Stimulated activated CD8-positive, alpha-beta memory T cell treated with anti-CD3 and anti-CD28 coated beads, Interleukin-4, amount 100 ng/mL, for 1 hour (primary cell): ENCODE measurements around the gene PFKFB2.
A peak's percentile ranks its signal among the peaks of the same experiment; 100 is the strongest.
"Not testable (repeated sequence)": the region's sequence is repeated elsewhere in the genome, so short reads cannot be mapped to it uniquely, and the experiment has no call there.

Source experiments
- DNase-seq, 2 donors: peaks; one replicate each; pipeline ENCODE4 v3.0.0-alpha.2; 2020; ENCODE audit warnings: low read depth in 2 of 2, low spot score in 1 of 2

Gene PFKFB2

DNA sequence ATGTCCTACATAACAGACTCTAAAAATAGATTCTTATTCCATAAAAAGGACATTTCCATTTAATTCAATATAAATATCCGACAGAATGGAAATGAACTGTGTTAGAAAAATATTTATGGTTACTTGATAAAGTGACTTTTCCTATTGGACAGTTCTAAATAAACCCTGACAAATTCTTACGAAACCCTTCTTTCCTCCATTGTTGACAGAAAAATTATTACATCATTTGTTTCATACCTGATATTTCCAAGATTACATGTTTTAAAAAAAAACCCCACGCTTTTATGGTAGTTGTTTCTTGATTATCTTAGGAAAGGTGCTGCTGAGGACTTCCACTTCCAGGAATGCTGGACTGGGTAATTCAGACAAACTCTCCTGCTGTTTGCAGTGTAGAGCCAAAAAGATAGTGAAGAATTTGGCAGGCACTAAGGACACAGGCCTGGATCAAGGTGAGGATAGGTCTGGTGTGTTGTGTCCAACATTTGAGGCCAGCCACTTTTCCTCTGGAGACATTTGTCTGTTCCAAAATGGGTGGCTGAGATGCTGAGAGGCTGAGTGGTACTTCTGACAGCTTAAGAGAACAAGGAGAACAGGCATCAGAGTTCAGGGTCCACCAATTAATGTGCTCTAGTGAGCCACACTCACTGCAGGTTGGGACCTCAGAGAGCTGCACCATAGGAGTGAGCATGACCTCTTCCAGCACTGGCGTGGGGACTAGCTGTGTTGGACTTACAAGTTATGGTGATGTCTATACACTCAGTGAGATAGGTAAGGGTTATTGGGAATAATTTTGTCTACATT lies 13.5 kb upstream of the PFKFB2 start:
- DNase-seq, result no peak

DNA sequence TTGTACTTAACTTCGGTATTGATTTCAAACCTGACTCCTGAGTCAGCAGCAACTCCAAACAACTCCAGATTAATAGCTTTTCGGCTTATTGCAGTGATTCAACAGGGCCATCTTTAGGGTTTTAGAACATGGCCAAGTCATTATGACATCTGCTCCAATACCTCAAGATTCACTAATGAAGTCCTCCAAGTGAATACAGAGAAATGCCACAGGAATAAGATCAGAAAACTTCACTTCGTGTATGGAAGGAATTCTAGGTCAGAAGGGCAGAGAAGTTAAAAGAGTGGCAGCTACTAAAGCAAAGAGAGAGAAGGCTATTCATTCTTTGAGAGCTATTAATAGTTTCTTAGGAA lies 12.9 kb upstream of the PFKFB2 start:
- no peak for DNase-seq

DNA sequence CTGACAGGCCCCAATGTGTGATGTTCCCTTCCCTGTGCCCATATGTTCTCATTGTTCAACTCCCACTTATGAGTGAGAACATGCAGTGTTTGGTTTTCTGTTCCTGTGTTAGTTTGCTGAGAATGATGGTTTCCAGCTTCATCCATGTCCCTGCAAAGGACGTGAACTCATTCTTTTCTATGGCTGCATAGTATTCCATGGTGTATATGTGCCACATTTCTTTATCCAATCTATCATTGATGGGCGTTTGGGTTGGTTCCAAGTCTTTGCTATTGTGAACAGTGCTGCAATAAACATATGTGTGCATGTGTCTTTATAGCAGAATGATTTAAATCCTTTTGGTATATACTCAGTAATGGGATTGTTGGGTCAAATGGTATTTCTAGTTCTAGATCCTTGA lies 11.7 kb upstream of the PFKFB2 start:
- DNase-seq, result not testable (repeated sequence)

DNA sequence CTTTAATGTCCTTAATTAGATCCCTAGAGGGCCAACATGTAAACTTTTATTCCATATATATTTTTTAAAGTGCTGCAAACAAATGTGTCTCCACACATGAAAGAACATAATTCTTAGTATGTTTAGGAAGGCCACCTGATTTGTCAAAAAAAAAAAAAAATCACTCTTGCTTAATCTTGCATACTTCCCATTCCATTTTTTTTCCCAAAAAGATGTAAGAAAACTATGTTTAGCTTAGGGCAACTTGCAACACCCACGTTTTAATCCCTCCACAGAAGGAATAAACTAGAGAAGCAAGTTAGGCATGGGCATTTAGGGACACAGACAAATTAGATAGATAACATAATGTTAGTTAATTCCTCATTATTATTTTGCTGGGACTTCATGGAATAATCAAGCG lies 7.6 kb upstream of the PFKFB2 start:
- DNase-seq, result no peak

DNA sequence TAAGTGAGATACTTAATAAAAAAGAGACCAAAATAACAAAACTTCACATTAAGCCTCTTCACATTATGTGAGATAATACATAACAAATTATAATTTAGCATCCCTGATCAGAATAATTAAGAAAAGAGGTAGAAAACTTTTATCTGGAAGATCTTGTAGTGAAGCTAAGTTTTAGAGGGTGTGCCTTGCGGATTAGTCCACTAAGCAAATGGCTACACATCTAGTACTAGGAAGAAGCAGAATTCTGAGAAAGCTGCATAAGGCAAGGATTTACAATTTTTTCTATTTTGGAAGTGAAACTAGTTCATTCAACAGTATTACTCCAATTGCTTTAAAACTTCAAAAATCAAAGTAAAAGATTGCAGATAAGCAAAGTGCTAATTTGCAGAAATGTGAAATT lies 5.6 kb upstream of the PFKFB2 start:
- DNase-seq, result no peak

DNA sequence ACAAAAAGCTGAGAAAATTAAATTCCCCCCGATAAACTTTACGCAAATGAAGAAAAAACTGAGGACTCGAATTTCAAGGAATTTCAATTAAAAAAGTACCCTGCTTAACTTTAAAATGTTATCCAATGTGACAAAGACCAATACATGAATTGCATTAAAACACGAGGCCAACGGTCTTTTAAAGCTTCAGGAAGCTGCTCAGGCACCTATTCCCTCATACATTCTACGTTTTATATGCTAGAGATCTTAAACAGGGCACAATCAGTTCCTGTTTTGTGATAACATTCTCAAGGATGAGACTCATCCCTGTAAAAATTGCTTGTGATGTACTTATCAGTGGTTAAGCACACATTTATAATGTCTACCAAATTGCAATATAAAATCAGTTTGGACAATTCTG lies 5.0 kb upstream of the PFKFB2 start:
- no peak for DNase-seq

DNA sequence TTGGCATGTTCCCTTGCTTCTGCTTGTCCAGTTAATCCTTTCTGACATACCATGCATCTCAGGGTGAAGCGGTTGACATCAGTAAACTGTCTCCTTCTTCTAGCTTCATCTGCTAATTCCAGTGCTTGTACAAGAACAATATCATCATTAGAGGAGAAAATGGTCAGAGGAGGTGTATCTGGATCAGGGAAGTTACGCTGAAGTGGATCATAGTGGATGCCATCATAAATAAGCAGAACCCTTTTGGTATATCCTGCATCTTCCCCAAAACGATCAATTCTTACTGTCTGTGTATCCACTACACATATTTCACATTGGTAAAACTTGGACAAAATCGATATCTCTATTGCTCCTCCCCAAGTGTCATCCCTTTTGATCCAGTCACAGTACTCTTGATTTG lies 4.0 kb upstream of the PFKFB2 start:
- no peak for DNase-seq

DNA sequence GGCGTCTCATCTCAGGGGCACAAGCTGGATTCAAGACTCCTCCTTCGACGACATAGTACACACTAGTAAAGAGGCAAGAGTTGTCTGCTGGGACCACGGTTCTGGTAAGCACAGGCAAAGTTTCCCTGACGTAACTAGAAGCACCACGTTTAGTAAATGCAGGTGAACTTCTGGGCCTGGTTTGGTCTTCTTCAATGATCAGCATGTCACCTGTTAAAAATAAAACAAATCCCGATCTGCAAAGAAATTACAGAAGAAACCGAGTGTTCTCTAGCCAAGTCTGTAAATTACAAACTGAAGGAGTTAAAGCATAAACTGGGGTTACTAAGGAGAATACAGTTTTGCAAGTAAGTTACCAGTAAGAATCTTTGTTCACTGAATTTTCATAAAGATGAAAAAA lies 3.6 kb upstream of the PFKFB2 start:
- DNase-seq, result no peak

DNA sequence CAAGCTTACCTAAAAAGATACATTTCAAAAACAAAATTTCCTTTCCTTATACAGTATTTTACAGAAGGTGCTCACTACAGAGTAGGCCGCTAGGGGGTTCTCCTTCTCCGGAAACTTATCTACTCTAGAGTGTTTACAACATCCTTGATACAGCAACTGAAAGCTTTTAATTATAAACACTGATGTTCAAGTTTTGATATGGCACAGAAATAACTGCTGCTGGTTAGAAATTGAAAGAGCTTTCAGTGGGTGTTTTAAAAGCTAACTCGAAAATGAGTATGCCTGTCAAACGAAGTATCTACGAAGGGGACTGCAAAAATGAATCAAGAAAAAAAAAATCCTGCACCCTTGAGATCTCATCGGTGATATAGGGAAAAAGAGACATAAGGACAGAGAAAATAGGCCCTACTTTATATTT lies 3.1 kb upstream of the PFKFB2 start:
- DNase-seq, result peak in 1 of 2 donors; percentile 16

DNA sequence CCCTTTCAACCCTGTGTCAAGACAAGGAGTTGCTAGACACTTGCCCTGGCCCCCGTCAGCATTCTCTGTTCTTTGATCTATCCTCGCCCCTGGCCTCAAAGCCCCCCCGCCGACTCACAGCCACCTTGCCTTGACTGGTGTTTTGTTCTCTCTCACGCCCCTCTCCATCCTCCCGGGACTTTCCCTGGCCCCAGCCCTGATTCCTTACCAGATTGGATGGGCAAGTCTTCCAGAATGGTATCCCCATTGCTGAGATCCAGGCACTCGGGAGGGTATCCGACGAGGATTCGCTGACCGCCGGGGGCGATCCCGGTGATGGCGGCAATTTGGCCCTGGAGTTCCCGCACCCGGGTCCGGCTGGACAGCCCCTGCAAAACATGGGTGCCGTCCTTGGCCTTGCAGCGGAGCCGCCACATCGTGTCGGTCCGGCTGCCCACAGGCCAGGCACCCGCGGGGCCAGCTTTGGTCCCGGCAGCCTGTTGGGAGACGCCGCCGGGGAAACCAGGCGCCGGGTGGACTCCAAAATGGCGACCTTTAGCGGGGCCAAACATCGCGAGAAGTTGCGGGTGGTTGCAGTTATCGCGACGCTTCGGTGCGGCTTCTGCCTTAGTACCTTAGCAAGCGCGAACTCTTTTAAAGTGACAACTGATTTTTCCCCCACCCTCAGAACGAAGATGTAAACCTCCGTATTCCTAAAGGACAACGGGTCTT lies 2.4 kb upstream of the PFKFB2 start:
- peak; percentile 76 to 78 for DNase-seq

DNA sequence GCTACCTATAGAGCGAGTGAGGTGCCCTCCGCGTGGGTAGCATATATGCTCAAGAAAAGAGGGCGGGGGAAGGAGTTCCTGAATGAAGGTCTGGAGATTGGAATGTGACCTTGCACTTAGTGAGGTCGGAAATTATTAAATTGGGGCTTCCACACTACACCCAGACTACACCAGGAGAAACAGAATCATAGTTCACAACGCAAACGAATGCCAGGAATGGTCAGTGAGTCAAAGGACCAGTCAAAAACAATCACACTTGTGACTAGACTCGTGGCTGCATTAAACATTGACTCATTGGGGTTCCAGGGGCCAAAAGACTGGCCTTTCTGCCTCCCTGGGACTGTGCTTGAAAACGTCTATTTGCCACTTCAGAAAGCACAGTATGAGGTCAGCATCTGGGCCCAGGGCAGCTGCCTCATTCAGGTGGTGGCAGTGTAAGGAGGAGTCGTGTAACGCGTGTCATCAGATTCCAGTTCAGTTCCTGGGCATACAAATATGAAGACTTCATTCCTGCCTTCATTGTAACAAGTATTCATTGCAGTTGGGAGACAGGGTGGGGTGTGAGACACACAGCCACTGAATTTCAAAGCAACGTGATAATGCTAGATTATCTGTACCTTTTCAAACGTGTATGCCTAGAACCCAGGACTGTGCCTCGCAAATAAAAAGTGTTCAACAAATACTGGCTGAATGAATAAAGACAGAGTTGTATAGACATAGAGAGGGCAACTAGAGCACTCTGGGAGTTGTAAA lies 1.7 kb upstream of the PFKFB2 start, which contains the start of gene YOD1:
YOD1 (minus strand) TSS at position 18 of the 753 bp plus-strand sequence. CDS start 178 bp downstream, outside the sequence.
- DNase-seq, result no peak

DNA sequence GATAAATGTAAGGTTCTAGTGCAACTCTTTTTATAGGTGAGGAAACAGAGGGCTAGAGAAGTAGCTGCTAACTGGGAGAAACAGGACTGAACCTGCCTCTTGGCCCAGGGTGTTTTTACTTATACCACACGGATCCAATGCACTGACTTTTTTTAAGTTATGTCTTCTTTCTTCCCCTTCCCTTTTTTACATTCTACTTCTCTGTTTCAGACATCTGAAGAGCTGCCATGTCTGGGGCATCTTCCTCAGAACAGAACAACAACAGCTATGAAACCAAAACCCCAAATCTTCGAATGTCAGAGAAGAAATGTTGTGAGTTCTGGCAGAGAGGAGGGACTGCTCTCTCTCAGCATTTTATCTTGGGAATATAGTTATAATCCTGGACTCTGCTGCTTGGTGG lies 1.4 kb downstream of the PFKFB2 start:
- no peak for DNase-seq

DNA sequence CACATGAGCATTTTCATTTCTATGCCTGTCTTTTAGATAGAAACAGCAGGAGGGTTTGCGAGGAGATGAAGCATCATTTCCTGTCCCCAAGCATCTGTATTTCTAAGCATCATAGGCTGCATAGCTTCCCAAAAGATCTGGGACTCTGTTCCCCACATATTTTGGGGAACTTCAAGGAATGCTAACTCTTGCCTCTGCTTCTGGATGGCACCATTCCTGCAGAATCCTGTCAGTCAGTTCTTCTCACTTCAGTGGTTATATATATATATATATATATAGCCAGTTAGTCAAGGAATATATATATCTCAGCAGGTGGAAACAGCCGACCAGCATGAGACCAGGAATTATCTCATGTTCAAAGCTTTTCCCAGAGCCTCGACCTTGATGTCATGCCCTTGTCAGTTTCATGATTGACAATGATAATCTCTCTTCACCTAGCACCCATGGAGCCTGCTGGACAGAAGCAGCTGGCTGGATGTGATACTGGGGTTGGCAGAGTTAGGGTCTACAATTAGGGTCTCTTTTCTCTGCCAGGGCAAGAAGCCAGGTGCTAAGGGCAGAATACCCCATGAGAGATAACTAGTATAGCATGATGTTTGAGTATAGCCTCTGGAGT lies 2.4 kb downstream of the PFKFB2 start:
- DNase-seq, result no peak

DNA sequence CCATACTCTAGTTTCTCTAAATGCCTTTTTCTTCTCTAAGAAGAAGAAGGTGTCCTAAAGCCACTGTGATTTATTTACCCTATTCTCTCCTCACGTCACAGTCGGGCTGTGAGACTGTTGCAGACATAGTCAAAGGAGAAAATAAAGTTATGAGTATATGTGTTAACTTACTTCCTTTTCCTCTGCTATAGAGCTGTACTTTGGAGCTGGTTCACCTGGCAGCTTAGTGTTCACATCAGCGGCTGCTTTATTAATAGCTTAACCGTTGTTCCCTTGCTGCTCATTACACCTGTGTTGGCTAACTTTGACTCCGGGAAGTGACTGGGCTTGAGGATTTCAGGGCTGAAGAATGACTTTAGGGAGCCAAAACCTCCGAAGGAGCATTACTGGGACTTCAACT lies 3.6 kb downstream of the PFKFB2 start:
- no peak for DNase-seq

DNA sequence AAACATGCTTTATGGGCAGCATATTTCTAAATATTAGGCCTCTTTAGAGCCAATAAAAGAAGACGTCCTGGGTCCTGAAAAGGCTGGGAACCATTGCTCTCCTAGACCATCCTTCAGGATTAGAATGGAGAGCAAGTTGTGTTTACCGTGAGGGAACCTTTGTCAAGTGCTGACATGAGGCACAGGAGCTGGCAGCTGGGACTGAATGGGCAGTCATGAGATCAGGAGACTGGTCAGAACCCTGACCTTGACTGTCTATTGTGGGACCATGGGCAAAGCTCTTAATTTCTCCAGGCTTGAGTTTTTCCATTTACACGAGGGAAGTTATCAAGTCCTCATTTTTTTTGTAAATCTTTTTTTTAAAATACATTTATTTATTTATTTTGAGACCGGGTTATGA lies 5.2 kb downstream of the PFKFB2 start:
- no peak for DNase-seq

DNA sequence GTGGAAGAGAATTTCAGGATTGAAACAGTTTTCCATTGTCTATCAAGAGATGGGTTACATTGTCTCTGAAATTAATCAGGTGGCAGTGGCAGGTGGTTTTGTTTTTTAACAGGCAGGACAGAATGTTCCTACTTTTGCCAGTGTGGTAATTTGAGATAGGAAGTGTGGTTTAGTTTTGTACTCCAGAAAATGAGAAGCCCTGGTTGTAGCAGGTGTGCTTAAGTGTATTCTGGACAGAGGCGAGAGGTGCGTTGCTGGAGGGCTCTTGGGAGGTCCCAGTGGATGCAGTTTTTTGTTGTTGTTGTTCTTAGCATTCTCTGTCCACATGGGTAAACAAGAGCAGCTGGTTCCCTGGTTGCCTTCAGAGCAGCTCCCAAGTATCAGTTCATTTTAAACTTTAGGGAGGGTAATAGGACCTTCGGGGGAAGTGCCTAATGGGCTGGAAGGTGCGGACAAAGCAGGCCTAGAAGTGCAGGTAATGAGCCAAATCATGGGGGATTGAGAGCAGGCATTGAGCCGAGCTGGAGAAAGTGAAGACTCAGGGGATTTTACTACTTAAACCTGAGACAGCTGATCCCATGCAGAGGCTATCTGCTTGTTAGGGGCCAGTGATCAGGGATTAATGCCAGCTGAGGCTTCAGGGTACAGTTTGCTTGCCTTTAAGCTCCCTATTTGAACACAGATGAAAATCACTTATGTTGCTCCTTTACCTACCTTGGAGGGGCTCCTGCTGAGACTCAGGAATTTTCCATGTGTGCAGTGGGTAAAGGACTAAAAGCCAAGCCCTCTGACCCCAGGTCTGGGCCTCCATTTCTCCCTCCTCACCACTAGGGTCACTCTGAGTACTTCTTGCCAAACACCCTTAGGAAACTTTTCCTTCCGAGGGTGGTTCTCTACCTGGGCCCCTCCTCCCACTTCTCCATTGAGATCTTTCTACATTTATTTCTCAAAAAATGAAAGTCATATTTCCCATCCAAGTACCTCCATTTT lies 6.1 kb downstream of the PFKFB2 start:
- no peak for DNase-seq

DNA sequence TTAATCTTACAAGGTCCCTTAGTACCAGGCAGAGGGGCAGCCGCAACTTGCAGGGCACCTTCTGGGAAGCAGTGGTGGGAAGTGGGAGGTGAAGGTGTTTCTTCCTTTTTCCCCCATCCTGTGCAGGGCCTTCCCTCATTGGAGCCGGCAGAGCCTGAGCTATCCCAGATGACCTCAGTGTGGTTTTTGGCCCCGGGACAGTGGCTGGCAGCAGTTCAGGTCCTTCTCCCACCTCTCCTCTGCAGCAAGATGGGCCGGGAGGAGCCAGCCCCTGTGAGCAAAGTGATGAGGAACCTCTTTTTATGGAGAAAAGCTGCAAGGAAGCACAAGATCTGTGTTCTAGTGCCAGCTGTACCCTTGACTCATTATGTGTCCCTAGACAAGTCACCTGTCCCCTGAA lies 6.8 kb downstream of the PFKFB2 start:
- DNase-seq, result no peak

DNA sequence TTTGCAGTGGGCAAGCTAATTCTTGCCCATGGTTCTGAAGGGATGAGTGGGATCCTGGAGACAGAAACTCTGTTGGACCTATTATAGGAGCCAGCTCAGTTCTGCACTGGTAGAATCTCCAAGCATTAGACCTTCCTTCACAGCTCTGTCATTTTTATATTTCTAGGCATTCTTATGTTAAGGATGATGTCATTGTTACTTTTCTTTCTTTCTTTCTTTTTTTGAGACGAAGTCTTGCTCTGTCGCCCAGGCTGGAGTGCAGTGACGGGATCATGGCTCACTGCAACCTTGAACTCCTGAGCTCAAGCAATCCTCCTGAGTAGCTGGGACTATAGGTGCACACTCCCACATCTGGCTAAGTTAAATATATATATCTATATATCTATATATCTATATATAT lies 7.5 kb downstream of the PFKFB2 start:
- no peak for DNase-seq

DNA sequence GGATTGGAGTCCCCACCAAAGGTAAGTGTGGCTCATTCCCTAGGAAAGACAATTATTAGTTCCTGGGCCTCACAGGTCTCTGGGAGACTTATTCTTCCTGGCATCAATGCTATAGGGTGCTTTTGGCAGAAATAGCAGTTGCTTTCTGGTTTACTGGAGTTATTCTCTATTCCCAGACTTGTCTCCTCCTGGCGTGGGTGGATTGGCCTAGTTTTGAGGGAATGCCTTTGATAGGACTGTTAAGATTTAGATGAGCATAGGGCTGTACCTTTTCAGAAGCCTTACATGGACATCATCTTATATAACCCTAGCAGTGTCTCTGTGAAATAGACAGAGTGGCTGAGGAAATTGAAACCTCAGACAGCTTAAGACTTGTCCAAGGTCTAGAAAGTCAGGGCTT lies 9.0 kb downstream of the PFKFB2 start:
- no peak for DNase-seq

DNA sequence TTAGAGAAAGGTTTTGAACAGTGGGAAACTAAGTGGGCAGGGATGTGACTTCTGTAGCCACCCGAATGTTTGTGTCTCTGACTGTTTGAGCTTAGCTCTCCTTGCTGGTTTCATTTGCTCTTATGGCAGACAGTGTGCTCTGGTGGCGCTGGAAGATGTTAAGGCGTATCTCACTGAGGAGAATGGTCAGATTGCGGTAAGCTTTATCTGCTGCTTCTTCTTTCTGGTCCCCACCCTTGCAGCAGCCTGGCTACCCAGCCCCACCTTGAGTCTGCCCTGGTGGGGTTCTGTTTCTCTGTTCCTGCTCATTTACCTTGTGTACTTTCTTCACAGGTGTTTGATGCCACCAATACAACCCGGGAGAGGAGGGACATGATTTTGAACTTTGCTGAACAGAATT lies 9.9 kb downstream of the PFKFB2 start:
- no peak for DNase-seq
